Frontal cortex (tissue), 4 donors: ENCODE measurements around the gene ADAR. TPM values are rescaled to one million over a fixed set of nuclear protein-coding genes. Genes with fewer than 3 reads are reported as not detected.

Experiments used
- DNase-seq, 2 donors: peaks; one replicate each; pipeline ENCODE4 v3.0.0; 2012; ENCODE audit warnings: low spot score in 2 of 2
- FAIRE-seq: peaks from 2 replicates; lab custom pipeline; 2012; peaks lifted over from hg19 to GRCh38; lab: Jason Lieb, UNC
- total RNA-seq: library from RNA; depleted of rRNA; stranded (reverse); fragments of >200 nt; gene quantifications from one replicate; pipeline ENCODE4 v1.2.3, GENCODE V29; 2014
- donor health status: control.
- donor health status: control.
- donor health status: control.

The ADAR gene
- total RNA-seq, 1 donor from 2014 or later = 63.2 TPM

DNA sequence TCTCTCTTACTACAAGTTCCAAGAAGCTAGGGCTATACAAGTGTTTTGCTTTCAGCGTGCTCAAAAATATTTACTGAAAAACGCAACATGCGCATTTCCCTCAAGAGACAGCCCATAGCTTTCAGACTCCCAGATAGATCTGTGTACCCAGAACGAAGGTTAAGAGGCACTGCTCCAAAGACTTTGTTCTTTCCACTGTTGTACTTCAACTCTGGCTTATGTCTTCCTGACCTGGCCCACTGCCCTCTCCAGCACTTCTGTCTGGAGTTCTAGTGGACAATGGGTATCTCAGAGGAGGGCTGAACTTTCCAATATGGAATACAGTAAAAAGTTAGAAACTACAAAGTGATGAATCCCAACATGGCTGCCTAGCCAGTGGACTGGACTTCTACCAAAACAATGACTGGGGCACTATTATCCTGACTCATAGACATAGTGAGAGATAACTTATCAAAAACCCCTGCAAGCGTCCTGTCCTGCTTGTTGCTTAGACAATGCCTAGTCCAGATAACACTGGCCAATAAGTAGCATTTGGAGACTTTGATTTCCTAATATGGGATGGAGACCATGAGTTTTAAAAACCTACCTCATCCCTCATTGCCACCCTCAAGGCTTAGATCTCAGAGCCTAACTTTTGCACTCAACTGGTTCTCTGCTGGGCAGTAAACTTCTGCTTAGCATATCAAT, 8.8 kb upstream of the ADAR start:
- DNase-seq (no peak), FAIRE-seq (no peak)

DNA sequence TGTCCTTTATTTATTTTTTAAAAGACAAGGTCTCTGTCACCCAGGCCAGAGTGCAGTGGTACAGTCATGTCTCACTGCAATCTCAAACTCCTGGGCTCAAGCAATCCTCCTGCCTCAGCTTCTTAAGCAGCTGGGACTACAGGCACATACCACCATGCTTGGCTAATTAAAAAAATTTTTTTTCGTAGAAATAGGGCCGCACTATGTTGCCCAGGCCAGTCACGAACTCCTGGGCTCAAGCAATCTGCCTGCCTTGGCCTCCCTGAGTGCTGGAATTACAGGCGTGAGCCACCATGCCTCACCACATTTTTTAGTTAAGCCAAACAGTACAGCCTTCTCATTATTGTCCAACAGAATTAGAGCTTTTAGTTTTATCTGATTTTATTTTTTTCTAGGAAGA, 7.4 kb upstream of the ADAR start:
- DNase-seq (no peak), FAIRE-seq (no peak)

DNA sequence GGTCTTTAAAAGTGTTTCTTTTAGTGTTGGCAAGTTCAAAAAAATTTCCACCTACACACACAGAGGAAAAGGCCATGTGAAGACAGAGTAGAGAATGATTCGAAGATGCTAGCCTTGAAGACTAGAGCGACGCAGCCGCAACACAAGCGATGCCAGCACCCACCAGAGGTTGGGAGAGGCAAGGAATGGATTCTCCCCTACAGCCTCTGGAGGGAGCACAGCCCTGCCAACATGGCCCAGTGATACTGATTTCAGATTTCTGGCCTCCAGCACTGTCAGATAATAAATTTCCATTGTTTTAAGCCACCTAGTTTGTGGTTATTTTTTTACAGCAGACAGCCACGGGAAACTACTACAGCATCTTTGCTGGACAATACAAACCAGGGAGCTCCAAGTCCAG, 6.9 kb upstream of the ADAR start:
- FAIRE-seq (no peak), DNase-seq (no peak)

DNA sequence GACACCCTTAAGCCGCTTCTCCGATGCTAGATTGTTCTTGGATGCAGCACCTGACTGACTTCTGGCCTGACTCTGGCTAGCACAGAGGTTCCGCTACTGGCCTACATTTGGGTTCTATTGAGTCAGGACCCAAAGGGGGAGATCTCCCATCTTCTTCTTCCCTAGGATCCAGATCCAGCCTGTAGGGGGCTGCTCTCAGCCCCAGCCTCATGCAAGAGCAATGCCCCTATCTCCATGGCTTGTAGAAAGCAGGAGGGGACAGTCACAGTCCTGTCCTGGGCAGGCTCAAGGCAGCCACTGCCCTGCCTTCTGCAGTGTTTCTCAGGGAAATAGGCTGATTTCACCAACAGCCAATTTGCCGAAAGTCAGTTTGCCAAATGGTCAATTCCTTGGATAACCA, 6.3 kb upstream of the ADAR start:
- no peak for FAIRE-seq
- DNase-seq = no peak

DNA sequence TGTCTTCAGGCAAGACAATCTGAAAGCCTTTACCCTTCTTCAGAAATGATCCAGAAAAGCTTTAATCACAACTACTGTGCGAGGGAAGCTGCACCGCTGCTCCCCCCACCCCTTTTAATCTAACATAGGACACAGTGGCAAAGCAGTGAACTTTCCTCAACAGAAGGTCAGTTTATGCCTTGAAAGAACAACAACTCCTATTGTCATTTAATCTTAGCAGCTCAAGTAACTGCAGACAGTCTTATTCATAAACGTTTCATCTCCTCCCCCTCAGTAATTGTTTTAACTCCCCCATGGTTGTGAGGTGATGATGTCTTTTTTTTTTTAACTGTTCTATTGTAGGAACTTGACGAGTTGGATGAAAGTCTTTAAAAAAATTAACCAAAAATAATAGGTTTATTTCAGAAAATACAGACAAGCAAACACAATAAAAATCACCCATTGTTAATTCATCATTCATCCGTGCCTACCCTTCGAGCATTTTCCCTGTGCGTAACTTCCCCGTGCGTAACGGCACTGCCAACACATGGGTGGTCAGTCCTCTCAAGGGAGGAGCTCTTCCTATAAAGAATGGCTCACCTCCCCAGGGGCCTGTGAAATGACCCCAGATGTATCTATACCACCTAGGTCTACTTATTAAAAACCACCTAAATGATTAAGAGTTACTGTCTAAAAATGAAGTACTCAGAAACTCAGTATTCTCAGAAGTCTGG, 3.3 kb upstream of the ADAR start:
- FAIRE-seq = no peak
- DNase-seq = no peak

DNA sequence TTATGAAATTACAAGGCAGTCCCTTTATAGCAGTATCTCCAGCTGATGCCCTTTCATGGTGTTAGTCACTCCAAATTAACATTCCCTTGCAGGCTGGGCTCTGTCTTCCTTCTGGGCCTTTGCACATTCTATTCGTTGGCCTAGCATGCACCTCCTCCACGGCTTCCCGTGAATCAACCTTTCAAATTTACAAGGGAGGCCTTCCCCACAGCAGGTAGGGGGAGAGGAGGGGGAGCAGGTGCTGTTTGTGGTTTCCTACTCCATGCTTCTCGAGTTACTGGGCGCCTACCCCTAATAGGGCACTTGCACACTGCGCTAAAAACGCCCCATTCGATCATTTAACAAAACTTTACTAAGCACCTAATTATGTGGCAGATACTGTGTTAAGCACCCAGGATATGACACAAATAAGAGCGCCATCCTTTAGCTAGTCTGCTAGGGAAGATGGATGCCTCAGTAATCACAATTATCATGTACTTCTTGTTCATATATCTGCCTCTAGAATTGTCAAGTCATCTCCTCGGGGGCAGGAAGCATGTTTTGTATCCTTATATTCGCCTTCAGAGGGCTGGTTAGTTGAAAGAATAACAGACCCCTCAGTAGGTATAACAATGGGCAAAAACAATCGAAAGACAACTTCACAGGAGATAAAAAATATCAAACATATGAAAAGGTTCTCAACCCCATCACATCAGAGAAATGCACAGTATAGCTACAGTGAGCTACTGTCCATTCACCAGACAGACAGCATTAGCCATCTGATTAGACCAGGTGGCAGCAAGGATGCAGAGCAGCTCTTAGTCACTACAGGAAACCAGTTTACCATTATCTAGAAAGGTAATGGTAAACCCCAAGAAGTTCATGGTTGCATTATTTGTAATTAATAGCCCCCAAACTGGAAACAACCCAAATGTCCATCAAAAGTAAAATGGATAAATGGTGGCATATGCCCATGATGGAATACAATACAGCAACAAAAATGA, 1.7 kb upstream of the ADAR start:
- DNase-seq (no peak), FAIRE-seq (no peak)

DNA sequence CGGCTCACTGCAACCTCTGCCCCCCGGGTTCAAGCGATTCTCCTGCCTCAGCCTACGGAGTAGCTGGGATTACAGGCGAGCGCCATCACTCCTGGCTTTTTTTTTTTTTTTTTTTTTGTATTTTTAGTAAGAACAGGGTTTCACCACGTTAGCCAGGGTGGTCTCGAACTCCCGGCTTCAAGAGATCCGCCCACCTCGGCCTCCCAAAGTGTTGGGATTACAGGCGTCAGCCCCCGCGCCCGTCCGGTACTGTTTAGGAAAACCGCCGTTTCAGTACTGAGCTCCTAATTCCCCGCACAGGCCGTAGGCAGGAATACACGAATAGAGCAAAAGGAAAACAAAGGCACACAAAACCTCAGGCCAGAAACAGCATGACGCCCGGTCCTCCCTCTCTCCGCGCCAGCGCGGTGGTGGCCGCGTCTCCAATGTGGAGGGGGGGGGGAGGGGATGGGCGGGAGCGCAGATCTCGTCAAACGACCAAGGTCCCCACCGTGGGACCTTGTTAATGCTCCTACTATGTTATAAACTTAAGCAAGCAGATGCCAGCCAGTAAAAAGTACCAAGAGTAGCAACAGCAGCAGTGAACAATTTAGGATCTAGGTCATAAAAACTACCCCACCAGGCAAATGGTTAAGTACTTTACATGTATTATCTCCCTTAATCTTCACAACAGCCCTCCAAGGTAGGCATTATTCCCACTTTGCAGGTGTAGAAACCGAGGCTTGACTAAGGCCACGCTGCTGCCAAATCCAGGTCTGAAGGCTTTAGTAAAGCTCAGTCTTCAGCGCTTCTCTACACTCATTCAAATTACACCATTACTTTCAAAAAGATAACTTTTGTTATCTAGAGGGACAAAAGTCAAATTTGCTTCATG, 648 bp upstream of the ADAR start:
- DNase-seq = peak; percentile 34 to 40
- no peak for FAIRE-seq

DNA sequence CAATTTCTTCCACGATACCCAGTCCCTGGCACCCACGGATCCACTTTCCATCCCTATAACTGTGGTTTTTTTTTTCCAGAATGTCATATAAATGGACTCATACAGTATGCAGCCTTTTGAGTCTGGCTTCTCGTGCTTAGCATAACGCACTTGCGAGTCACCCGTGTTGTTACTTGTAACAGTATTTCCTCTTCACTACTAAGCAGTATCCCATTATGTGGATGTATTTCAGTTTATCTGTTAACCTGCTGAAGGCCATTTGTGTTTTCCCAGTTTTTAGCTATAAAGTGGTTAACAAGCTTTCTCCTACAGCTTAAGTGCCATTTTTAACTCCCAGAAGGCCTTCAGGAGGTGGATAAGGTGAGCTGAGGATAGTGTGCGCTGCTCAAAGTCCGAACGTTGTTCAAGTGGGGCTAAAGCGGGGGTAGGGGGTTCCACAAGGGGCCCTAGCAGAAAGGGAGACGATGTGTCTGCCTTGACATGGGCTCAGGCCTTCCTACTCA, 829 bp downstream of the ADAR start:
- FAIRE-seq (no peak), DNase-seq (no peak)

DNA sequence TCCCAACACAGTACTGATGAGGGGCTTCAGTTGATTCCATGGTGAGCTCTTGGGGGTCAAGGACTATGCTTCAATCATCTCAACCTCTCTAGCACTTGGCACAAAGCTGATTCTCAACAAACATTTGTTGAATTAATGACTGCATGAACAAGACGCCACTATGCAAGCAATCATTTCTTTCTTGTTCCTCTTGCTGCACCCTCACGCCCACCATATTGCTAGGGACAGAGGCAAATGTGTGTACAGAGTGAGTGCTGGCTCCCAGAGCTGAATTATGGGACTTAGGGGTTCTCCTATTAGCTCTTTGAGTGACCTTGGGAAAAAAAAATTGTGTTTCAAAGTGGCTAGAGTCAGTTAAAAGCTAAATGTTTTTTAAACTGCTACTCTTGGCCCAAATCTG, 2.5 kb downstream of the ADAR start:
- no peak for FAIRE-seq

DNA sequence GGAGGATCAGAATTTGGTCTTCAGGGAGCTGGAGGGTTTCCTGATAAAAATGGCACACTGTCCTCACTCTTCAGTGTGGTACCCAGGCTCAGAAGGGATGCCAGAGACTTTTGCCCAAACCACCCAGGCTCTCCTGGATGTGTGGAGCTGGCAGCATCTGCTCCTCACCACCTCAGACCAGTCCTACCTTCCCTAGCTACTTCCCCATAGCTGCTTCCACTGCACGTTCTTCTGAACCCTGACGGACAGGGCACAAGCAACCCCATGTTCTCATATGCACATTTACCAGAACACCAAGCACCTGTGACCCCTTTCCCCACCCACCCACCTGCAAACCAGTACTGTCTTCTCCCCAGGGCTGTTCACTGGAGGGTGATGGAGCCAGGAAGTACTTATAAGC, 4.7 kb downstream of the ADAR start:
- no peak for DNase-seq
- FAIRE-seq = no peak

More for the DNA sequence above, 2.5 kb downstream of the ADAR start:
- DNase-seq = no peak

DNA sequence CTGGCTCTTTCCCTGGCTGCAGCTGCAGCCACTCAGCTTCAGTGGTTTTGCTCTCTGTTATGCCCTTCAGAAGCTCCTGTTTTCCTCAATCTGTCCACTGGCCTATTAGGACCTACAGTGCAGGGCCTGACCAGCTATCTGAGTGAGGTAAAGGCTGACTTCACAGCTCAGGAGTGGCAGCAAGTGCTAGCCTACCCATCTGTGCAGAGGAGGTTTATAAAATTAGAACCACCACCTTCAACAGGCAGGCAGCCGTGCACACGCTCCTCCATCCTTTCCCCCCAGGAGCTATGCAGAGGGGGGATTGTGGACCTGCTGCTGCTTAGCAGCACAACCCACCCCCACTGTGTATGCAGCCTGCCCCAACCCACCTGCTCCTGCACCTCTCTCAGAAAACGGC, 8.3 kb downstream of the ADAR start:
- DNase-seq = no peak

DNA sequence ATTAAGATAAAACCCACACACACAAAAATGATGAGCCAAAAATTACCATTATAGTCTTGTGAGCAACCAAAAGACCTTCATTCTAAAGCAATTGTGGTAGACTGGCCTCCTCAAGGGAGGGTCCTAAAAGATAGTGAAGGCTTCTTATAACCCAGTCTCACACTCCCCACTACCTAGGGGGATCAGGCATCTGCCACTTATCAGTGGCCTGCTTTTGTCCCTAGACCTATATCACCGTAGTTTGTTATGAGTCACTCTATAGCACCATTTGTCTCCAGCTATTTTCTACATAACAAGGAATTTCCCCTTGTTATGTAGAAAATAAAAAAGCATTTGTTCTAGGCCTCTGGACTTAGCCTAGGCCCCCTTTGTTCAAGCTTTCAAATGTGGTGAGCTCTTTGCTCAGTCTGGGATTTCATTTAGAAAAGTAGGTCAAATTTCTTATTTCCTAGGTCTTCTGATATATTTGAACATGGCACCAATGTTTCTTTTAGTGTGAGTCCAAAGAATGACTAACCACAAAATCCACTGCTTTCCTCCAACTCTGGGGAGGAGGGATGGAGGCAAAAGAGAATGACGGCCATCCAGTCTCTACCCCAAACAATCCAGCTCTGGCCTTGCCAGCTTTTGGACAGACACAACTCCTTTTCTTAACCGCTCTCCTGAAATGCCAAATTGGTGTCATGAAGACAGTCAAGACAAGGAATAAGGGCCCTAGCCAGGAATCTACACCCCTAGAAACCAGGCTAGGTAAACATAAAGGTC, 8.9 kb downstream of the ADAR start:
- FAIRE-seq = no peak
- DNase-seq = no peak

More for the DNA sequence above, 8.3 kb downstream of the ADAR start:
- no peak for FAIRE-seq

DNA sequence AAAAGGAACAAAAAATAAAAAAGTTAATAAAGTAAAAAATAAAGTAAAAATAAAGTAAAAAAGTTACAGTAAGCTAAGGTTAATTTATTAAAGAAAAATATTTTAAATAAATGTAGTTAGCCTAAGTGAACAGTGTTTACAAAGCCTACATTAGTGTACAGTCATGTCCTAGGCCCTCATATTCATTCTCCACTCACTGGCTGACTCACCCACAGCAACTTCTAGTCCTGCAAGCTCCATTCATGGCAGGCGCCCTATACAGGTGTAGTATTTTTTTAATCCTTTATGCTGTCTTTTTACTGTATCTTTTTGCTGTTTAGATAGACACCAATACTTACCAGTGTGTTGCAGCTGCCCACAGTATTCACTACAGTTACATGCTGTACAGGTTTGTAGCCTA, 12.4 kb downstream of the ADAR start:
- DNase-seq (no peak), FAIRE-seq (no peak)

DNA sequence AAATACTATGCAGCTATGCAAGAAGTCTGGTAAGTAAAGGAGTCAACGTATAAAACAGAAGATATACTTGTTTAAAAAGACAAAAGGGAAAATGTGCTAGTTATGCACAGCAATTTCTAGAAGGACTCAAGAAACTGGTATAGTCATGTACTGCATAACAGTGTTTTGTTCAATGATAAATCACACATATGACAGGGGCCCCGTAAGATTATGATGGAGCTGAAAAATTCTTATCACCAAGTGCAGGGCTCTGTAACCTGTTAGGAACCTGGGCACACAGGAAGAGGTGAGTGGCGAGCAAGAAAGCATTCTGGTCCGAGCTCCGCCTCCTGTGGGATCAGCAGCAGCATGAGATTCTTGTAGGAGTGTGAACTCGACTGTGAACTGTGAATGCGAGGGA, 13.2 kb downstream of the ADAR start:
- FAIRE-seq = no peak
- DNase-seq = no peak

DNA sequence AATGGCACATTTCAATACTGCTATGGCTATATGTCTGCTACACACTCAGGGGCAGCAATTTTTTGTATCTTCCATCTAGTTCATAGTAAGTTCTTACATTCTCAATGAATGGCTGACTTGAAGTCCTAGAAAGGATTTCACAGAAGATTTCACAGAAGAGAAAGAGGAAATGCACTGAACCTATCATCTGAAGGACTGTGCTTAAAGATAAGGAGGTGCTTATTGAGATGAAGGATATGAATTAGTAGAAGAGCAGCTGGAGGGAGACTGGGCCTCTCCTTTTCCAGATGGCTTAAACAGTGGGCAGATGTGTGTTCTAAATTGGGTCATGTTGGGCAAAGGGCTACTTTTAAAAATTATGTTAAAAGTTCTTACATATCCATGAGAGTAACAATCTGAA, 14.6 kb downstream of the ADAR start:
- no peak for FAIRE-seq

DNA sequence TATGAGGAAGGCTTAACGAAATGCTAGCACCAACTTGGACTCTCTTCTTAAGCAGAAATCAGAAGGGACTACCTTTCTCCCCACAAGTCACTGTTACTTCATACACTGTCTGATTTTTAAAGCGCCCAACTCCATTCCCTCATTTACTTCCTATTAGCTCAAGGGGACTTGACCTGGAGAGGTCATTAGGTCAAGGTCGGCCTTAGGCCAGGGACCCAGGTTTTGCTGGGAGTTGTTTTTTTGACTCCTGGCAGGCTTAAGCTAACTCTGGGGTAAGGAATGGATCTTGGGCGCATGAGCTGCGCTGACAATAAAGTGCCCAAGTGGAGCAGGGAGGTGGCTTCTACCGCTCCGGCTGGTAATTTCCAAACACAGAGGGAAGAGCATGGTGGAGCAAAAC, 16.8 kb downstream of the ADAR start:
- FAIRE-seq (no peak), DNase-seq (no peak)

More for the DNA sequence above, 14.6 kb downstream of the ADAR start:
- DNase-seq = no peak

DNA sequence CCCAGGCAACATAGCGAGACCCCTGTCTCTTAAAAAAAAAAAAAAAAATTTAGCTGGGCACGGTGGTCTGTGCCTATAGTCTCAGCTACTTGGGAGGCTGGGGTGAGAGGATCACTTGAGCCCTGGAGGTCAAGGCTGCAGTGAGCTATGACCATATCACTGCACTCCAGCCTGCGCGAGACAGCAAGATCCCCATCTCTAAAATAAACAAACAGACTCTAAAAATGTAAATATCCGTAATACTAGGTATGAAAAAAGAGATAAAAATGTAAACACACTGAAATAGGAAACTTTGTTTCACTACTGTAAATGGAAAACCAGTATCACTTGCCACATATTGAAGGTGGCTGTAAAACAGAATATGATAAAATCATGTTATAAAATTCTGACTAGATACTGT, 17.2 kb downstream of the ADAR start:
- no peak for FAIRE-seq
- DNase-seq = no peak

DNA sequence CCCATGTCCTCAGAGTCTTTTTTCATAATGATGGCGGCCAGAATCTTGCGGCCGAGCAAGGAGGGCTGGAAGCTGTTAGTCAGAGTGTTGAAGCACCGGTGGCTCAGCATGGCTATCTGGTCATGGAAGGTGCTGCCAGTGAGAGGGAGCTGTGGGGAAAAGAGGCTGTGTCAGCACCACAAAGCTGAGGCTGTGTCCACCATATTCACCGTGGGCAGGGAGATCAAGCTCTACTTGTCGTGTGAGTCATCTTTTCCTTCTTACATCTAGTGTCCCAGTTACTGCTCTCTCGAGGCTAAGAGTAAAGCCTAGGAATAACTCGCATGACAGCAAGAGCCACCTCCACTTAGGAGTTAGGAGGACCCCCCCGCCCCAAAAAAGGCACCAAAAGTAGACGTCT, 18.2 kb downstream of the ADAR start:
- FAIRE-seq = no peak
- DNase-seq = no peak

DNA sequence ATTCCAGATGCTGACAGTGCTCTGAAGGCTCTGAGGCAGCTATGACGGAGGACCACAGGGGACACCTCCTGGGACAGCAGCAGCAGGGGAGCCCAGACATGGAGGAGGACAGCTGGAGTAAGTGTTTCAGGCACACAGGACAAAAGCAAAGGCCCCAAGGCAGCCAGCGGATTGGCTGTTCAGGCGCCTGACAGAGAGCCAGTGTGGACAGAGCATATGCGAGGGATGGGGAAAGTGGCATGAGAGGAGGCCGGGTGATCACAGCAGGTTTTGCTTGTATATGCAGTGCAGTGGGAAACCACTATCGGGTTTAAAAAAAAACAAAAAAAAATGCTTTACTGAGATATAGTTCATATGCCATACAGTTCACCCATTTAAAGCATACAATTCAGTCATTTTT, 21.3 kb downstream of the ADAR start:
- FAIRE-seq (no peak), DNase-seq (no peak)
